HCT116 (cell line): ENCODE results near the gene PHF21A. TPM values are rescaled to one million over a fixed set of nuclear protein-coding genes. Genes with fewer than 3 reads are reported as not detected.

Experiments
- ATAC-seq: fragments of 200-7000 bp; cut with Tn5 transposase; 2 replicates; pipeline ENCODE4 v1.9.1; 2020; ENCODE audit warnings: mild to moderate bottlenecking, moderate library complexity
- BruUV-seq: library from RNA; stranded (reverse); fragments of 400-500 nt; replicated peaks from 2 replicates; lab custom pipeline; 2021; lab: Mats Ljungman, UMichigan
- CTCF ChIA-PET: fragments of 300-600 bp; sonication (Branson Sonifier 250); formaldehyde crosslinking; loops from one replicate; lab custom pipeline; 2021; ENCODE audit warnings: antibody characterized with exemption; lab: Charles Lee
- POLR2A ChIA-PET: fragments of 300-600, 350-600 bp; sonication (Branson Sonifier 250); formaldehyde crosslinking; loops from one replicate; lab custom pipeline; 2021; ENCODE audit warnings: antibody characterized with exemption; lab: Charles Lee
- RAD21 ChIA-PET, 2 experiments: fragments of 300-600 bp; sonication (Branson Sonifier 250); formaldehyde crosslinking; loops; one replicate each; lab custom pipeline; 2023; ENCODE audit warnings: low total read pairs in 2 of 2; ENCODE audit not compliant: uncharacterized antibody in 2 of 2, unreplicated experiment in 2 of 2, low non-redundant PET in 1 of 2; lab: Charles Lee
- DNase-seq: peaks from one replicate; pipeline ENCODE4 v3.0.0-alpha.2; 2010; ENCODE audit warnings: low read depth, low spot score
- H2AFZ ChIP-seq: fragments of 200-600 bp; shearing (Covaris generic), sonication (generic); 2 replicates; pipeline ENCODE4 v1.6.1; 2017; ENCODE audit warnings: low read depth, mixed run types, mixed read lengths, antibody characterized with exemption, low read length; ENCODE audit not compliant: poor library complexity, severe bottlenecking
- H3K27ac ChIP-seq: 2 replicates; pipeline ENCODE4 v1.5.1; 2012; ENCODE audit warnings: low read depth, low read length
- H3K27me3 ChIP-seq: fragments of 200-600 bp; sonication (generic); 2 replicates; pipeline ENCODE4 v1.6.1; 2016; ENCODE audit warnings: mixed run types, low read length, mixed read lengths; ENCODE audit not compliant: insufficient read depth
- H3K36me3 ChIP-seq, 2 experiments: fragments of 200-500 bp in 1 of 2; fragments of 200-600 bp in 1 of 2; sonication (Bioruptor generic) in 1 of 2; sonication (generic) in 1 of 2; 2 replicates each; pipeline versions ENCODE4 v1.5.1 to v1.6.1; 2014 to 2016; ENCODE audit warnings: low read length in 2 of 2, inconsistent platforms in 1 of 2, mixed read lengths in 1 of 2, mixed run types in 1 of 2; ENCODE audit not compliant: insufficient read depth in 2 of 2, control insufficient read depth in 1 of 2
- H3K4me1 ChIP-seq, 2 experiments: fragments of 200-600 bp in 1 of 2; sonication (generic) in 1 of 2; 2 replicates each; pipeline versions ENCODE4 v1.5.1 to v1.6.1; 2012 to 2017; ENCODE audit warnings: low read length in 2 of 2, inconsistent platforms in 1 of 2, mild to moderate bottlenecking in 1 of 2, mixed read lengths in 1 of 2, mixed run types in 1 of 2, moderate library complexity in 1 of 2; ENCODE audit not compliant: insufficient read depth in 2 of 2, control insufficient read depth in 1 of 2
- H3K4me2 ChIP-seq: fragments of 200-600 bp; sonication (generic); 2 replicates; pipeline ENCODE4 v1.6.1; 2017; ENCODE audit warnings: mixed run types, low read length, mixed read lengths
- H3K4me3 ChIP-seq, 2 experiments: fragments of 200-600 bp in 1 of 2; sonication (generic) in 1 of 2; replicated peaks in 1 of 2; 2 replicates each; pipeline ENCODE4 v1.5.1; 2011 to 2016; ENCODE audit warnings: low read length in 2 of 2, control low read depth in 1 of 2, low read depth in 1 of 2, mild to moderate bottlenecking in 1 of 2, mixed read lengths in 1 of 2, mixed run types in 1 of 2
- H3K79me2 ChIP-seq: fragments of 200-600 bp; sonication (generic); 2 replicates; pipeline ENCODE4 v1.6.1; 2017; ENCODE audit warnings: mild to moderate bottlenecking, mixed run types, low read length, moderate library complexity, mixed read lengths; ENCODE audit not compliant: insufficient read depth
- H3K9ac ChIP-seq: fragments of 200-600 bp; sonication (generic); 2 replicates; pipeline ENCODE4 v1.6.1; 2016; ENCODE audit warnings: low read length, mixed read lengths
- H3K9me2 ChIP-seq: fragments of 200-600 bp; sonication (generic), shearing (Covaris generic); 2 replicates; pipeline ENCODE4 v1.6.1; 2017; ENCODE audit warnings: mixed run types, mild to moderate bottlenecking, moderate library complexity; ENCODE audit not compliant: insufficient read depth
- H3K9me3 ChIP-seq, 2 experiments: fragments of 200-500 bp in 1 of 2; fragments of 200-600 bp in 1 of 2; sonication (Bioruptor generic) in 1 of 2; sonication (generic) in 1 of 2; 2 replicates each; pipeline ENCODE4 v1.6.1; 2014 to 2017; ENCODE audit warnings: low read length in 2 of 2, mixed read lengths in 2 of 2, inconsistent platforms in 1 of 2, low read depth in 1 of 2, mild to moderate bottlenecking in 1 of 2, mixed run types in 1 of 2, moderate library complexity in 1 of 2; ENCODE audit not compliant: control insufficient read depth in 1 of 2, insufficient read depth in 1 of 2
- H4K20me1 ChIP-seq: fragments of 200-600 bp; sonication (generic), shearing (Covaris generic); 2 replicates; pipeline ENCODE4 v1.6.1; 2017; ENCODE audit warnings: mixed run types, mild to moderate bottlenecking, moderate library complexity; ENCODE audit not compliant: insufficient read depth
- CBX3 ChIP-seq: IDR thresholded peaks from 2 replicates; pipeline ENCODE4 v1.6.1; 2012; ENCODE audit warnings: low read depth
- CEBPB ChIP-seq: IDR thresholded peaks from 2 replicates; pipeline ENCODE4 v1.6.1; 2012; ENCODE audit warnings: low read depth
- EGR1 ChIP-seq: IDR thresholded peaks from 2 replicates; pipeline ENCODE4 v1.6.1; 2012; ENCODE audit warnings: low read depth
- ELF1 ChIP-seq: IDR thresholded peaks from 2 replicates; pipeline ENCODE4 v1.6.1; 2012; ENCODE audit warnings: low read depth, borderline replicate concordance
- EZH2 ChIP-seq: fragments of 200-600 bp; sonication (generic); IDR thresholded peaks from 2 replicates; pipeline ENCODE4 v1.6.1; 2017; ENCODE audit warnings: antibody characterized with exemption, mixed run types
- EZH2phosphoT487 ChIP-seq: fragments of 200-600 bp; IDR thresholded peaks from 2 replicates; pipeline ENCODE4 v1.6.1; 2018; ENCODE audit warnings: antibody characterized with exemption, borderline replicate concordance
- FOSL1 ChIP-seq: IDR thresholded peaks from 2 replicates; pipeline ENCODE4 v1.6.1; 2012; ENCODE audit warnings: low read depth
- MAX ChIP-seq: IDR thresholded peaks from 2 replicates; pipeline ENCODE4 v1.6.1; 2012
- SIN3A ChIP-seq: IDR thresholded peaks from 2 replicates; pipeline ENCODE4 v1.6.1; 2012; ENCODE audit warnings: low read depth
- SP1 ChIP-seq: IDR thresholded peaks from 2 replicates; pipeline ENCODE4 v1.6.1; 2012; ENCODE audit warnings: low read depth
- SRF ChIP-seq: IDR thresholded peaks from 2 replicates; pipeline ENCODE4 v1.6.1; 2012; ENCODE audit warnings: low read depth
- TCF7L2 ChIP-seq: IDR thresholded peaks from 2 replicates; pipeline ENCODE4 v1.7.0; 2011; ENCODE audit warnings: borderline replicate concordance, inconsistent platforms; ENCODE audit not compliant: insufficient read depth, insufficient read length; ENCODE audit errors: extremely low read depth
- YY1 ChIP-seq: IDR thresholded peaks from 2 replicates; pipeline ENCODE4 v1.6.1; 2011; ENCODE audit warnings: low read length, low read depth, moderate library complexity, mild to moderate bottlenecking; ENCODE audit not compliant: insufficient replicate concordance; ENCODE audit errors: extremely low read depth
- ZBTB33 ChIP-seq: IDR thresholded peaks from 2 replicates; pipeline ENCODE4 v1.6.1; 2011; ENCODE audit warnings: mild to moderate bottlenecking, low read length, moderate library complexity; ENCODE audit not compliant: insufficient replicate concordance; ENCODE audit errors: extremely low read depth
- ZNF274 ChIP-seq: fragments of 200-500 bp; sonication (Bioruptor generic); IDR thresholded peaks from 2 replicates; pipeline ENCODE4 v1.6.1; 2014; ENCODE audit warnings: mild to moderate bottlenecking, low read depth, low read length, inconsistent platforms
- intact Hi-C: fragments of 100-400 bp; cut with micrococcal nuclease; formaldehyde crosslinking; loops from 2 replicates; pipeline ENCODE4 v1.10.0; 2022
- total RNA-seq: library from RNA; stranded (reverse); gene quantifications from one replicate; pipeline ENCODE4 v1.2.1, GENCODE V29; 2021; ENCODE audit not compliant: unreplicated experiment

Gene PHF21A
- total RNA-seq, 1 experiment from 2014 or later = 27.0 TPM

- ChIA-PET POLR2A (no interaction called here), RAD21 (no interaction called here), CTCF (no interaction called here)
- TF ChIP-seq EZH2 (no peak), EZH2phosphoT487 (no peak), ZNF274 (no peak), TCF7L2 (no peak), ZBTB33 (no peak), CBX3 (no peak), SP1 (no peak), CEBPB (no peak), EGR1 (no peak), MAX (no peak), SRF (no peak), ELF1 (no peak), SIN3A (no peak), FOSL1 (no peak), YY1 (no peak)
- ATAC-seq = no peak
- Histone ChIP-seq H4K20me1 (no peaks in the 10 kb centered on the region), H3K4me3 (no peak overlapping the region), H3K4me1 (peaks cover 17 to 31% of the 10 kb centered on the region in 2 experiments), H3K36me3 (peaks cover 0 to 12% of the 10 kb centered on the region in 2 experiments; a peak in 3 of 4 replicates), H3K9ac (no peak overlapping the region), H2AFZ (no peak overlapping the region), H3K27me3 (no peaks in the 10 kb centered on the region), H3K27ac (no peak overlapping the region), H3K9me2 (no peaks in the 10 kb centered on the region), H3K9me3 (no peaks in the 10 kb centered on the region), H3K4me2 (no peak overlapping the region), H3K79me2 (peaks cover 27% of the 10 kb centered on the region)
- no peak for DNase-seq
- no TSS peak for BruUV-seq
- intact Hi-C loops = no loop called here
Measured at GRCh38 chr11:45919806-45920530, 201.3 kb downstream of the PHF21A start.
